Stimulated activated CD4-positive, alpha-beta T cell treated with anti-CD3 and anti-CD28 coated beads, Interleukin-15, amount 100 ng/mL, for 24 hours (primary cell): ENCODE results near the gene CEP112.

Experiments
- DNase-seq: peaks from one replicate; pipeline ENCODE4 v3.0.0-alpha.2; 2020

CEP112 gene

DNA sequence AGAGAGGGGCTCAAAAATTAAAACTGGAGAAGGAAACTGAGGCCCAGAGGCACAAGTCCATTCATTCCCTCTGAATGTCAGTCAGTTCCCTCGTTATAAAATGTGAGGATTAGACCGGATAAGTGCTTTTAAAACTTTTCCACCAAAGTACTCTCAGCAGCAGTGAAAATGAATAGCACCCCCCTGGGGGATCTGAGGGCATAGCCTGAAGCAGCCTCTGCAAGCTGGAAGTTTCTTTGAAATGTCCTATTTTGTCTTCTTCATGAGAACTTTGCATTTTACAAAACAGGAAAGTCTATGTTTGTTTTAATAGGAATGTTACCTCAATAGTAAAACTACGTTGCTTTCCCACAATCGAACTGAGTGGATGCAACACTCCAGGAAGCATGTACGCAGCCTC, 273.0 kb downstream of the CEP112 start:
- DNase-seq = no peak

- no peak for DNase-seq
Measured at GRCh38 chr17:65918500-65918899, 273.4 kb downstream of the CEP112 start.

GRCh38 chr17:65917560-65917959, 274.4 kb downstream of the CEP112 start:
- DNase-seq = no peak

- no peak for DNase-seq
Measured at GRCh38 chr17:65916425-65916824, 275.5 kb downstream of the CEP112 start.

- DNase-seq = no peak
Measured at GRCh38 chr17:65914784-65915342, 277.1 kb downstream of the CEP112 start.

DNA sequence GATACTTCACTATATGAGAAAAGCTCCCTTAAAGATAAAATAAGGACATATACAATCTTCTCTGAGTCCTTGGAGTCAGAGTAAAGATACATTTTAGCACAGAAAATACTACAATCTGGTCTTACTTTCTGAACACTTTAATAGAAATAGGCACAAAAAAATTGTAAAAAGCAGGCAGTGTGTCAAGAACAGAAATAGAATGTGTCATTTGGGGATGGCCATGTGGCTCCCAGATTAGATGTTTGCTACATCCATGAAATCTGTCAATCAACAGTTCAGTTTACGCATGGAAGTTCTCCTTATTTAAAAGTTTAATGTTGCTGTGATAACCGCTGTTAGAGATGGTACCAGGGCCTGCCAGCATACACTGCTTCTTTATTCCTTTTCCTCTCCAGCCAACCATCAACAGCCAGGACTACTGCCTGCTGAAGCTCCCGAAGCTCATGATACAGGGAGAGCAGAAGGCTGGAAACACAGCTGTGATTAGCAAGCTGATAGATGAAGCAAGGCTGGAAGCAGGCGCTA, 278.5 kb downstream of the CEP112 start:
- DNase-seq = no peak

DNA sequence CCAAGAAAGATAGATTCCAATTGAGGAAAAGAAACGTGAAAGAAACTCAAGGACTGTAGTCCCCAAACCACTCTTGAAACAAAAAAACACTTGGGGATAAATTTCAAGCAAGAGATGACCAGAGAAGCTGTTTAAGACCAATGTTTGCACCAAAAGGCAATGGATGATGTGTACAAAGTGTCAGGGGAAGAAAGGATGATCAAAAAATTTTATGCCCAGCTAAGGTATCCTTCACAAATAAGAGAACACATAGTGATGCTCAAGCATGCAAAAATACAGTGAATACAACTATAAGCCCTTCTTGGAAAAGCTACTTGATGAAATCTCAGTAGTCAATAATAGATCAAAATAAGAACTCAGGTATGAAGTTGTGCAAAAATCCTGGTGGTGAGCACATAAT, 281.1 kb downstream of the CEP112 start:
- DNase-seq = no peak

GRCh38 chr17:65902831-65903522, 289.0 kb downstream of the CEP112 start:
- DNase-seq = no peak

DNA sequence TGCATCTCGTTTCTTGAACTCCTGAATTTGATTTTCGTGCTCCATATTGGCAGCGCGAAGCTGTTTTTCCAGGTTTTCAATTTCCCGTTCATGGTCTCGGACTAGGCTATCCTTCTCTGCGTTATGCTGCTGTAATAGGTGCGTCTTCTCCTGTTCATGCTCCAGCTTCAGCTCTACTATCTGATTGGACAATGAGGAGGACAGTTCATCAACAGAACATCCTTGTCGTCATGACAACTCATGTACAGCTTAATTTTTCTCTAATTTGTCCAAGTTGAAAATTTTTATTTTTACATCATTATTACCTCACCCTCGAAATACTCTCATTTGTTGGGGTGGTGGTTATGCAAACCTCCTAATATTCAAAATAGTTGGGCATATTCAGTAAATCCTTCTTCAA, 289.8 kb downstream of the CEP112 start:
- no peak for DNase-seq

GRCh38 chr17:65901394-65901793, 290.5 kb downstream of the CEP112 start:
- no peak for DNase-seq

DNA sequence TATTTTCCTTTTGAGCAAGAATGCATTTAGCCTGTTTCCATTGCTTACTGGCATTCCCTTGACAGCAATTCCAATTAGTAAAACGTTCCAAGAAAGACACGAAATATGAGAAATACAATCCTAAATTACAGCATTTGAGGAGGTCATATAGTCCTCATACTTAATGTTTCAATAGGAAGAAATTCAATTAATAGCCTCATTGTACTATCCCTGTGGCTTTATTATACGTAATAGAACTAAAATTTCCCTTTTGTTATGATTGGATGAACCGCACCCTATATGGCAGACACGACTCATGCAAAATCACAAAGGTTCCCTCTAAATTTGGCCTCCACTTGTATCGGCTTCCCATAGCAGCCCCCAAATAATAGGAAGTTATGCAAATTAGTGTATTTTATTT, 291.7 kb downstream of the CEP112 start:
- DNase-seq = no peak

- no peak for DNase-seq
Measured at GRCh38 chr17:65898651-65899050, 293.3 kb downstream of the CEP112 start.

- DNase-seq = no peak
Measured at GRCh38 chr17:65896889-65897288, 295.0 kb downstream of the CEP112 start.

DNA sequence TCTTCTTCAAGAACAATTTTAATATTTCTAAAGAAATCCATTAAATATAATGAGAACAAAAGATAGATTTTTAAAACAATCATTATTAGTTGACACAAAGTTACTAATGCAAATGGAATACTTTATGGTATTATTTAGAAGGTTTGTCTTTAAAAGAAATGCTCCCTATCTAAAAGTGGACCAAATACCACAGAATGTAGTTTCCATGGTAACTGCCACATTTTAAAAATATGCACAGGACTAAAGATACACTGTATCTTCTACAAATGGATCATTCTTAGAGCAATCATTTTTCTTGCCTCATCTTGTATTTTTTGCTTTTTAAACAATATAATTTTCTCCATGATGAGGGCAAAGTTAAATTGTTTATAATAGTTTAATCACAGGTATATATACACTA, 296.0 kb downstream of the CEP112 start:
- no peak for DNase-seq

GRCh38 chr17:65893692-65894279, 298.1 kb downstream of the CEP112 start:
- DNase-seq = no peak

DNA sequence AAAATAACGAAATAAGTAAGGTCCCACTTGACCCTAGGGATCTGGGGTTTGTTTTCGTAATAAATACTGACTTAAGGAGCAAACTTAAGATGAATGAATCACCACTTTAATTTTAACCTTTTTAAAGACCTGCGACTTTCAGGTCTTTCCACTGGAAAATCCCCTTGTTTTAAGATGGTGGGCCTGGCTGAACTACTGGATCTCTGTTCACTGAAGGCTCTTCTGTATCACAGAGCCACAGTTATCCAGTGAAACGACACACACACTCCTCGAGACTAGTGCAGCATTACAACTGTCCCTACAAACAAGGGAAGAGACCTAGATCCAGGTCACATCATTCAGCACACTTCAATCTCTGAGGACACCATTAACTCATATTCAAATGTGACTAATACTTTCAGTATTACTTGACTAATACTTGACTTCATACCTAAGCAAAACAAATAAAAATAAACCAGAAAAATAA, 299.0 kb downstream of the CEP112 start:
- no peak for DNase-seq

GRCh38 chr17:65891231-65891735, 300.6 kb downstream of the CEP112 start:
- DNase-seq = no peak

GRCh38 chr17:65888649-65889048, 303.3 kb downstream of the CEP112 start:
- no peak for DNase-seq

GRCh38 chr17:65886315-65887245, 305.4 kb downstream of the CEP112 start:
- DNase-seq = no peak

- no peak for DNase-seq
Measured at GRCh38 chr17:65885541-65886312, 306.2 kb downstream of the CEP112 start.

GRCh38 chr17:65876985-65877384, 314.9 kb downstream of the CEP112 start:
- DNase-seq = no peak

DNA sequence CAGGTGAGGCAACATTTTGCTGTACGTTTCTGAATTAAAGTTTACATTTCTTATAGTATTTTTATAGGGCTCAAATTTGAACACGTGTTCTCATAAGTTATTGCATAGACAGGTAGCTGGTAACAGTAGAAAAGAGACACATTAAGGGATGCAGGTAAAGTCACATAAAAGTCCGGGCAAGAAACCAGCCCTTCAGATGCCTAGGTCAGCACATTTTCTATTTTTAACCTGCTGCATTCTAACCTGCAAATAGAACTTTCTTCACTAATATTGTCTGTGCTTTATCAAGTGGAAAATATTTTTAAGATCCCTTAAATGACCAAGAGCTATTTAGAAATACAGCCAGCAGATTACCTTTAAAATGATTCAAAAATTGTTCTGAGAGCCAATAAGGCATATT, 323.1 kb downstream of the CEP112 start:
- DNase-seq = no peak
